SHP77 (cell line): ENCODE data around the gene RETREG3.
"Not testable (repeated sequence)": the region's sequence is repeated elsewhere in the genome, so short reads cannot be mapped to it uniquely, and the experiment has no call there.

Source experiments
- DNase-seq, 2 experiments: peaks; one replicate each; lab custom pipeline; 2025; lab: John Stamatoyannopoulos, UW

RETREG3 gene

DNA sequence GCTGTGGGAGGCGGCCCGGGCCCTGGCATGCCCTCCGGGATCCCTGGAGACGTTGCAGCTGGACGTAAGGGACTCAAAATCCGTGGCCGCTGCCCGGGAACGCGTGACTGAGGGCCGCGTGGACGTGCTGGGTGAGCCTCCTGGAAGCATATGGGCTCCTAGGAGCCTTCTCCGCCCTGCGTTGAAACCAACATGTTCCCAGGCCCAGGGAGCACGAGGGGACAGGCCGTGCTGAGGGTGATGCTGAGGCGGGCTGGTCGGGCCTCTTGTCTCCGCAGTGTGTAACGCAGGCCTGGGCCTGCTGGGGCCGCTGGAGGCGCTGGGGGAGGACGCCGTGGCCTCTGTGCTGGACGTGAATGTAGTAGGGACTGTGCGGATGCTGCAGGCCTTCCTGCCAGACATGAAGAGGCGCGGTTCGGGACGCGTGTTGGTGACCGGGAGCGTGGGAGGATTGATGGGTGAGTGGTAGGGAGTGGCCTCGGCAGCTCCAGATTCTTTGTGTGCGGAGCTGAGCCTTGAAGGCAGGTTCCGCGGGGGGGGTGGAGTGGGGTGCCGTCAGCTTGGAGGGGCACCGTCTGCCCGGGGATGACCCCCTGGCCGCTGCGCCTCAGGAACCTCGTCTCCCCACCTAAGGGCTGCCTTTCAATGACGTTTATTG lies 55.9 kb downstream of the RETREG3 start:
- DNase-seq, result no peak

DNA sequence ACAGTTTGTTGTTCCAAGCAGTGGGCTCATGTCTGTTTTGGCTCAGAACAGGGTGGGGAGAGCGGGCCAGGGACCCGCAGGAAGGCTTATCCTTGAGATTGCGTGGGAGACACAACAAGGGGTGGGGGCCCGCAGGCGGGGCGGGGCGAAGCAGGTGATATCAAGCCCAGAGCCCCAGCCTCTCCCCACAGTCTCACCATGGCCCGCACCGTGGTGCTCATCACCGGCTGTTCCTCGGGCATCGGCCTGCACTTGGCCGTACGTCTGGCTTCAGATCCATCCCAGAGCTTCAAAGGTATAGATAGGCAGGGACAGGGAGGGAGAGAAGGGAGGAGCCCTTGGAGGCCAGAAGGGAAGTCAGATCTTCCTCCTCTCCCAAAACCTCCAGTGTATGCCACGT lies 56.4 kb downstream of the RETREG3 start, which contains the start of gene HSD17B1:
Gene HSD17B1 (plus strand): TSS at position 188 of the 400 bp plus-strand sequence. CDS start 11 bp downstream, at position 199.
- DNase-seq, result not testable (repeated sequence)

DNA sequence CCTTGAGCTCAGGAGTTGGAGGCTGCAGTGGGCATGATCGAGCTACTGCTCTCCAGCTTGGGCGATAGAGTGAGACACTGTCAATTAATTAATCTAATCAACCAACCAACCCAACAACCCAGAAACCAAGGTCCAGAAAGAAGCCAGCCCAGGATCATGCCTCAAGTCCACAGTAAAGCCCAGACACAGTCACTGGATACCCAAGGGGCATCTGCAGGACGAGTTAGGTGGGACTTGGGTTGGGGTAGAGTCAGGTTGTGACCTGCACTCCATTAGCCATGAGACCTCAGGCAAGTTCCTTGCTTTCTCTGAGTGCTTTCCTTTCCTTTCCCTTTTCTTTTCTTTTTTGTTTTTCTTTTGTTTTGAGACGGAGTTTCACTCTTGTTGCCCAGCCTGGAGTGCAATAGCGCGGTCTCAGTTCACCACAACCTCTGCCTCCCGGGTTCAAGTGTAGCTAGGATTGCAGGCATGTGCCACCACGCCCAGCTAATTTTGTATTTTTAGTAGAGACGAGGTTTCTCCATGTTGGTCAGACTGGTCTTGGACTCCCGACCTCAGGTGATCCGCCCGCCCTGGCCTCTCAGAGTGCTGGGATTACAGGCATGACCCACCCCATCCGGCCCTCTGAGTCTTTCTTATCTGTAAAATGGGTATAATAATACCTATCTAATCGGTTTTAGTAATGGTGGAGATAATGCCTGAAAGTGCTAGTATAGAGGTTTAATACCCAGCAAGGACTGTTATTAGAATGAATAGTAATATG lies 60.0 kb downstream of the RETREG3 start:
- no peak for DNase-seq

DNA sequence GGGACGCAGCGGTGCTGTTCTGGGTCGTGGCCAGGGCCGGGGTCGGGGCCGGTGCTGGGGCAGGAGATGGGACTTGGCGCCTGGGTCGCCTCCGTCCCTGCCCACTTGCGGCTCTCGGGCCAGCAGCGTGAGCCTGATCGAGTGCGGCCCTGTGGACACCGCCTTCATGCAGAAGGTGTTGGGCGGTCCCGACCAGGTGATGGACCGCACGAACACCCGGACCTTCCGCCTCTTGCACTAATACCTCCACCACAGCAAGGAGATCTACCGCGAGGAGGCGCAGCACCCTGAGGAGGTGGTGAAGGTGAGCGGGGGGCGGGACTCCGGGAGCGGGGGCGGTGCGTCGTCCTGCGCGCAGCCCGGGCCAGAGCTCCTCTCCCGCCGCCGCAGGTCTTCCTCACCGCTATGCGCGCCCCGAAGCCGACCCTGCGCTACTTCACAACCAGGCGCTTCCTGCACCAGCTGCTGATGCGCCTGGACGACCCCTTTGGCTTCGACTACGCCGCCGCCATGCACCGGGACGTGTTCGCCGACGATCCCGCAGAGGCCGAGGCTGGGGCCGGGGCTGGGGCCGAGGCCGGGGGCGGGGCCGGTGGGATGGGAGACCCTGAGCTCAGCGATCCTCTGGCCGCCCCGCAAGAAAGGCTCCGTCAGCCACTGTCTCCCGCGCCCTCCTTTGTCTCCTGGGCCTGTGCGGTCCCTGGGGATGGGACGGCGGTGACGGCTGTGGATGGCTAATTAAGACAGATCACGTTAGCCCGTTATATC lies 60.9 kb downstream of the RETREG3 start:
- no peak for DNase-seq

DNA sequence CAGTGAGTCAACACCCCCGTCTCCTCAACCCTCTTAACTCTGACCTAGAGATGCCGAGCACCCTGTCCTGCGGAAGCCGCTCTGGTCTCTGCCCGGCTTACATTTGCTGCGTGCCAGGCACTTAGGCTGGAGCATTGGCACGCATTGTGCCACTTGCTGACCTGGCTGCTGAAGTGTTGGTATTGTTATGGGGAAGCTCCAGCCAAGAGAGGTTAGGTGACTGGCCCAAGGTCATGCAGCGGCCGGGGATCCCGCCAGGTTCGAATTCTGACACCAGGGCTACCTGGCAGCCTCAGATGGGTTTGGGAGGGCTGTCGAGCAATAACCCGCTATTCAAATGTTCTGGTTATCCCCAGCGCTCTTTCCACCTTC lies 61.5 kb downstream of the RETREG3 start:
- DNase-seq, result no peak

DNA sequence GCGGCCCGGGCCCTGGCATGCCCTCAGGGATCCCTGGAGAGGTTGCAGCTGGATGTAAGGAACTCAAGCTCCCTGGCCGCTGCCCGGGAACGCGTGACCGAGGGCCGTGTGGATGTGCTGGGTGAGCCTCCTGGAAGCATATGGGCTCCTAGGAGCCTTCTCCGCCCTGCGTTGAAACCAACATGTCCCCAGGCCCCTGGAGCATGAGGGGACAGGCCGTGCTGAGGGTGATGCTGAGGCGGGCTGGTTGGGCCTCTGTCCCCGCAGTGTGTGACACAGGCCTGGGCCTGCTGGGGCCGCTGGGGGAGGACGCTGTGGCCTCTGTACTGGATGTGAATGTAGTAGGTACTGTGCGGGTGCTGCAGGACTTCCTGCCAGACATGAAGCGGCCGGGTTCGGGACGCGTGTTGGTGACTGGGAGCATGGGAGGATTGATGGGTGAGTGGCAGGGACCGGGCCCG lies 62.1 kb downstream of the RETREG3 start:
- DNase-seq, result no peak

DNA sequence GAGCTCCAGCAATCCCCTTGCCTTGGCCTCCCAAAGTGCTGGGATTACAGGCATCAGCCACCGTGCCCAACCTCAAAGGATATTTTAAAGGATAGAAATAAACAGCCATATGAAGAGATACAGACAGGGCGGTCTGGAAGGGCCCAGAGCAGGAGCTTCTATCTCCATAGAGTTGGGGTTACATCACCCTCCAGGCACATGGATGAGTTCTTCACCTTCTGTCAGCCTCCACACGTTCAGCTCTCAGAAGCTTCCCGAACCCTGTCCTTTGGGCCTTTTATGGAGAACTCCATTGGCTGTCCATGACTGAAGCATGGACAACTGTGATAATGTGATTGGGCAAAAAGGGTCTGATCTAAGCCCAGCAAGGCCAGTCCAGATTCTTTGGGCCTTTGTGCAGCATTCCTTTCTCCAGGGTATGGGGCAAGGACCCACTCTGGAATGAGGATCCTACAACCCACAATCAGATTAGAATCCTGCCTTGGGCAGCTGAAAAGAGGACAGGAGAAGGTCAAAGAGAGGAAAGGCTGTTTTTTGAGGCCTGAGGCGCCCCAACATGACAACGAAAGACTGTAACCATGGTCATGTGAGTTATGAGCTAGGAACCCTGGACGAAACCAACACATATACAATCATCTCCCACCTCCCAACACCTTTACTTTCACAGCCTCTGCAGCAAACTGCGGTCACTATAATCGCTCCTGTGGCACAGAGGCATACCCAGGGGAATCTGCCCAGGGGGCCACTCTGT lies 63.2 kb downstream of the RETREG3 start:
- not testable (repeated sequence) for DNase-seq

DNA sequence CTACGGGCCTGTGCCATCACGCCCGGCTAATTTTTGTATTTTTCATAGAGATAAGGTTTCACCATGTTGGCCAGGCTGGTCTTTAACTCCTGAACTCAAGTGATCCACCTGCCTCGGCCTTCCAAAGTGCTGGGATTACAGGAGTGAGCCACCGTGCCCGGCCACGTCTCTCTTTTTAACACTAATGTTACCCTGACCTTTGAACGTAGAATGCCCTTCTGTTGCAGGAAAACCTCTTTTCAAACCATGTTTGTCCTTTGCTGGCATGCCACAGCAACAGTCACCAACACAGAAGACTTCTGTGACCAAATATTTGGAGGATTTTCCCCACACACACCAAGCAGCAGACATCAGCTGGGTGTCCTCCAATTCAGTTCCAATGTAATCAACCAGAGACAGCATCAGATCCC lies 64.3 kb downstream of the RETREG3 start:
- no peak for DNase-seq

DNA sequence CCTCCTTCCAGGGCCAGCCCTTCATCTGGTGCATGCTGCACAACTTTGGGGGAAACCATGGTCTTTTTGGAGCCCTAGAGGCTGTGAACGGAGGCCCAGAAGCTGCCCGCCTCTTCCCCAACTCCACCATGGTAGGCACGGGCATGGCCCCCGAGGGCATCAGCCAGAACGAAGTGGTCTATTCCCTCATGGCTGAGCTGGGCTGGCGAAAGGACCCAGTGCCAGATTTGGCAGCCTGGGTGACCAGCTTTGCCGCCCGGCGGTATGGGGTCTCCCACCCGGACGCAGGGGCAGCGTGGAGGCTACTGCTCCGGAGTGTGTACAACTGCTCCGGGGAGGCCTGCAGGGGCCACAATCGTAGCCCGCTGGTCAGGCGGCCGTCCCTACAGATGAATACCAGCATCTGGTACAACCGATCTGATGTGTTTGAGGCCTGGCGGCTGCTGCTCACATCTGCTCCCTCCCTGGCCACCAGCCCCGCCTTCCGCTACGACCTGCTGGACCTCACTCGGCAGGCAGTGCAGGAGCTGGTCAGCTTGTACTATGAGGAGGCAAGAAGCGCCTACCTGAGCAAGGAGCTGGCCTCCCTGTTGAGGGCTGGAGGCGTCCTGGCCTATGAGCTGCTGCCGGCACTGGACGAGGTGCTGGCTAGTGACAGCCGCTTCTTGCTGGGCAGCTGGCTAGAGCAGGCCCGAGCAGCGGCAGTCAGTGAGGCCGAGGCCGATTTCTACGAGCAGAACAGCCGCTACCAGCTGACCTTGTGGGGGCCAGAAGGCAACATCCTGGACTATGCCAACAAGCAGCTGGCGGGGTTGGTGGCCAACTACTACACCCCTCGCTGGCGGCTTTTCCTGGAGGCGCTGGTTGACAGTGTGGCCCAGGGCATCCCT lies 65.7 kb downstream of the RETREG3 start:
- no peak for DNase-seq

DNA sequence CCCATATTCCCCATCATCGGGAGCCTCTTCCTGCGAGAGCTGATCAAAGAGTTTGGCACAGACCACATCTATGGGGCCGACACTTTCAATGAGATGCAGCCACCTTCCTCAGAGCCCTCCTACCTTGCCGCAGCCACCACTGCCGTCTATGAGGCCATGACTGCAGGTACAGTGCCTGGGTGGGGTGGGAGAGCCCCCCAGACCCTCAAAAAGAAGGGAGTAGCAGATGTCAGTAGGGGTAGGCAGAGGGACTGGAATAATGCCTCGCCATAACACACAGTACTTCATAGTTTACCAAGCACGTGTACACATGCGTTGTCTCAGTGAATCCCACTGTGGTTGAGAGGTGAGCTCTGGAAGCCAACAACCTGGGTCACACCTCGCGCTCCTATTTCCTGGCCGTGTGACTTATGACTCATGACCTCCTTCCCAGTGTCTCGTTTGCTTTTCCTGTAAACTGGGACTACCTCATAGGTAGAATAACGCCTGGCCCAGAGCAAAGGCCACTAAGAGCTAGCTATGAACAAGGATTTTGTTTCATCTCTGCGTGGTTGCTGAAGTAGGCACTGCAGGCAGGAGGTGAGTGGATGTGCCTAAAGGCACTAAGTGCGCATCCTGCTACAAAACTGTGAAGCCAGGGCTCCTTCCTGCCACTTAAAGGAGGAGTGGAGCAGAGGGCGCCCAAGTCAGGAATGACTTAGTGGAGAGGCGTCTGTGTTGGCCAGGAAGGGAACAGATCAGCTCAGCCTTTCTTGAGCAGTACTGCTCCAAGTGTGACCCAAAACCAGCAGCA lies 67.9 kb downstream of the RETREG3 start:
- DNase-seq, result no peak

DNA sequence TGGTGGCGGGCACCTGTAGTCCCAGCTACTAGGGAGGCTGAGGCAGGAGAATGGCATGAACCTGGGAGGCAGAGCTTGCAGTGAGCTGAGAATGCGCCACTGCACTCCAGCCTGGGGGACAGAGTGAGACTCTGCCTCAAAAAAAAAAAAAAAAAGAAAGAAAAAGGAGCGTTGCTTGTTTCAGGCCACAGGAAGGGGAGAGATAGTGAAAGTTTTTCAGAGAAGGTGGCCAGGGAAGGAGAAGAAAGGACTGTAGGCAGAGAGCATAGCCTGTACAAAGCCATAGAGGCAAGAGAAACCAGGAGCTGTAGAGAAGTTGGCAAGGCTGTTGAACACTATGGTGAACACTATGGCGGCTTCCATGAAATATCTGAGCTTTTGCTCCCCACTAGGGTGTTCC lies 68.6 kb downstream of the RETREG3 start:
- not testable (repeated sequence) for DNase-seq

DNA sequence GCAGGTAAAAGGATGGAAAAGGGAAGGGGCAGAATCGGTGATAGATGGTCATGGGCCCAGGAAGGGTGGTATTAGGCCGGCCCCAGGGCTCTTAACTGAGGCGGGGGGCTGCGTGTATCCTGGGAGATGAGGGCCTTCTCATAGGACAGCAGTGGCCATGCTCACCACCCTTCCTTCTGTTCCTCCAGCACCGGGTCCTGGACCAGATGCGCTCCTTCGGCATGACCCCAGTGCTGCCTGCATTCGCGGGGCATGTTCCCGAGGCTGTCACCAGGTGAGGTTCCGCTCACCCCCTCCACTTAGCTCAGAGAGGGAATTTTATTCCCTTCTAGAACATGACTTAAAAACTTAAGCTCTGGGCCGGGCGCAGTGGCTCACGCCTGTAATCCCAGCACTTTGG lies 70.7 kb downstream of the RETREG3 start:
- no peak for DNase-seq

DNA sequence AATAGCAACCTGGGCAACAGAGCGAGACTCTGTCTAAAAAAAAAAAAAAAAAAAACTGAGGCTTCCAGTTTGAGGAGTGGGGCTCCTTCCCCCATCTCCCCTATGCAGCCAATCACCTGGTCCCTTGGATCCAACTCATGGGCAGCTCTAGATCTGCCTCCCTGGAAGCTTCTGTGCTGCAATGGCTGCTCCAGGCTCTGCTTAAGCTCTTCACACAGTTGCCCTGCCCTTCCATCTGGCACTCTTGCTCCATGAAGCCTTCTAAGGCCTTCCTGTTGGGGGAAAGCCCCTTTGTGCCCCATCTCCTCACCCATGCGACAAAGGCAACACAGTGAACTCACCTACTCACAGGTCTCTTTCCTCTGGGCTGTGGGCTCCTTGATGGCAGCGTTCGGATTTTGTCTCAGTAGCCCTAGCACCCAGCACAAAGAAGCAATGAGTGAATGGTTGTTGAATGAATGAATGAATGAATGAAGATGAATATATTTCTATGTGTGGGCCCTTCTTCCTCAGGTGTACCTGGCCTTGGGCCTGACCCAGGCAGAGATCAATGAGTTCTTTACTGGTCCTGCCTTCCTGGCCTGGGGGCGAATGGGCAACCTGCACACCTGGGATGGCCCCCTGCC lies 71.2 kb downstream of the RETREG3 start:
- no peak for DNase-seq

DNA sequence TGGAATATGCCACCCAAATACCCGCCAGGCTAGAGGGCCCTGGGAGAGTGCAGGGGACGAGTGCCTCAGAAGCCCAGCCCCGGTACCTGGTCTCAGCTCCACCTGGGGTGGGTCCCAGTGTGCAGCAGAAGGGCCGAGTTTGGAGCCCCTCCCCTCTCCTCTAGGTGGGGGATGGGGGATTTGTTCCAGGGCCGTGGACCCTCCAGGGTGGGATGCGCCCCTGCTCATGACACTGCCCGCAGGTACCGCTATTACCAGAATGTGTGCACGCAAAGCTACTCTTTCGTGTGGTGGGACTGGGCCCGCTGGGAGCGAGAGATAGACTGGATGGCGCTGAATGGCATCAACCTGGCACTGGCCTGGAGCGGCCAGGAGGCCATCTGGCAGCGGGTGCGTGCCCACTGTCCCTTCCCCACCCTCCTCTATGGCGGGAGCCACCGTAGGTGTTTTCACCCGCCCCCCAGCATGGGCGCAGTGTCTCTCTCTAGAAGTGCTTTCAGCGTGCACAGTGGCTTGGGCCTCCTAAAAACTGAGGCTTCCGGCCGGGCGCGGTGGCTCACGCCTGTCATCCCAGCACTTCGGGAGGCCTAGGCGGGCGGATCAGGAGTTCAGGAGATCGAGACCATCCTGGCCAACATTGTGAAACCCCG lies 71.9 kb downstream of the RETREG3 start:
- DNase-seq, result no peak

DNA sequence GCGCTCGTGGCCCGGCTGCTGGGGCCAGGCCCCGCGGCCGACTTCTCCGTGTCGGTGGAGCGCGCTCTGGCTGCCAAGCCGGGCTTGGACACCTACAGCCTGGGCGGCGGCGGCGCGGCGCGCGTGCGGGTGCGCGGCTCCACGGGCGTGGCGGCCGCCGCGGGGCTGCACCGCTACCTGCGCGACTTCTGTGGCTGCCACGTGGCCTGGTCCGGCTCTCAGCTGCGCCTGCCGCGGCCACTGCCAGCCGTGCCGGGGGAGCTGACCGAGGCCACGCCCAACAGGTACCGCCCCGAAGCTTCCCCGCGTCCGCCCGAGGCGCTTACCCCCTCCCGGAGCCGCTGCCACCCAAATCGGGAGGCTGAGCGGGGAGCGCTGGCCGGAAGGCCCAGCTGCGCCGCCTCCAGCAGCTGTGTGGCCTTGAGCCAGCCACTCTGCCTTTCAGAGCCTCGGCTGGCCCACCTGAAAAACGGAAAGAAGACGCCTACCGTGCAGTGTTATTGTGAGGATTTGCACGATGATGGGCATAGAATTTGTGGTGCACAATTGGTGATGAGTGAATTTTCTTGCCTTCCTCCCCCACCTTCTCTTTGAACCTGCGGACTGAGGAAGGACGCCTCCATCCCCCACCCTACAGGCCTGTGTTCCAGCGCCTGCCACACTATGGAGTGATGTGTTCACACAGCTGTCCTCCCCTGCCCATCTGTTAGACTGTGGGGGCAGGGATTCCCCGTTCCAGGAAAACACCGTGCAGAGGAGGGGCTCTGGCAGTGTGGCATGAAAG lies 72.6 kb downstream of the RETREG3 start:
- peak; percentile 85 to 89 for DNase-seq

DNA sequence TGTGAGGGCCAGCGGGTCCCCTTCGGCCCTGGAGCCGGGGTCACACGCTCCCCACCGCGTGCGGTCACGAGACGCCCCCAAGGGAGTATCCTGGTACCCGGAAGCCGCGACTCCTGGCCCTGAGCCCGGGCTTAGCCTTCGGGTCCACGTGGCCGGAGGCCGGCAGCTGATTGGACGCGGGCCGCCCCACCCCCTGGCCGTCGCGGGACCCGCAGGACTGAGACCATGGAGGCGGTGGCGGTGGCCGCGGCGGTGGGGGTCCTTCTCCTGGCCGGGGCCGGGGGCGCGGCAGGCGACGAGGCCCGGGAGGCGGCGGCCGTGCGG lies 73.2 kb downstream of the RETREG3 start, which contains the start of gene NAGLU:
Gene NAGLU (plus strand): TSS at position 194 of the 324 bp plus-strand sequence. CDS start 32 bp downstream, at position 226.
- DNase-seq, result peak; percentile 86 to 93

DNA sequence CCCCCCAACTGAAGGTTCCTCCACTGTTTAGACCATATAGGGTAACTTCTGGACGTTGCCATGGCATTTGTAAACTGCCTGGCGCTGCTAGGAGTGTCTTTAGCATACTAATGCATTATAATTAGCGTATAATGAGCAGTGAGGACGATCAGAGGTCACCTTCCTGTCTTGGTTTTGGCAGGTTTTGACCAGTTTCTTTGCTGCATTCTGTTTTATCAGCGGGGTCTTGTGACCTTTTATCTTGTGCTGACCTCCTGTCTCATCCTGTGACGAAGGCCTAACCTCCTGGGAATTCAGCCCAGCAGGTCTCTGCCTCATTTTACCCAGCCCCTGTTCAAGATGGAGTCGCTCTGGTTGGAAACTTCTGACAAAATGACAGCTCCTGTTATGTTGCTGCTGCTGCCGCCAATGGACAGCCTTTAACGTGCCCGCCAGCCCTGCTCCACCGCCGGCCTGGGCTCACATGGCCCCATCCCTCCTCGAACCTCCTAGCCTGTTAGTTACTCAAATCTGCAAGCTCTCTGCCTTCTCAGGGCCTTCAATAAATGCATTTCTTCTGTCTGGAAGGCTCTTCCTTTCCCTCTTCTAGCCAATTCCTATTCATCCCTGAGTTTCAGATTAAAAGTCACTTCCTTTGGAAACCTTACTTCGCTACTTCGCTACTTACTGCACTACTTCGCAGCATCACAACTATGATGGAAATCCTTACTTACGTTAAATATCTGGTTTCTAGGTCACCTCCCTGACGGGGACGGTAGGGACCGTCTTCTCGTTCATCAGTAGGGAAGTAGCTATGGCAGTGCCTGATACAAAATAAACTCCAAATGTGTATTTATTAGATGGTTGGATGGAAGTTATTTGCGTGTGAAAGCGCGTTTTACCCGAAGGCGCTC lies 73.8 kb downstream of the RETREG3 start:
- peak in 1 of 2 experiments; percentile 17 for DNase-seq
